Hepatocyte (in vitro differentiated cells): ENCODE results near the gene UNC5A.

Experiments
- CTCF ChIP-seq: fragments of 200-600 bp; sonication (generic); IDR thresholded peaks from 2 replicates; pipeline ENCODE4 v1.5.1; 2016; ENCODE audit warnings: antibody characterized with exemption, mild to moderate bottlenecking; ENCODE audit not compliant: poor library complexity
- EZH2phosphoT487 ChIP-seq: fragments of 200-600 bp; sonication (generic); IDR thresholded peaks from one replicate; pipeline ENCODE4 v1.6.1; 2018; ENCODE audit warnings: antibody characterized with exemption, mild to moderate bottlenecking, low read depth, moderate library complexity; ENCODE audit not compliant: unreplicated experiment, severe bottlenecking

DNA sequence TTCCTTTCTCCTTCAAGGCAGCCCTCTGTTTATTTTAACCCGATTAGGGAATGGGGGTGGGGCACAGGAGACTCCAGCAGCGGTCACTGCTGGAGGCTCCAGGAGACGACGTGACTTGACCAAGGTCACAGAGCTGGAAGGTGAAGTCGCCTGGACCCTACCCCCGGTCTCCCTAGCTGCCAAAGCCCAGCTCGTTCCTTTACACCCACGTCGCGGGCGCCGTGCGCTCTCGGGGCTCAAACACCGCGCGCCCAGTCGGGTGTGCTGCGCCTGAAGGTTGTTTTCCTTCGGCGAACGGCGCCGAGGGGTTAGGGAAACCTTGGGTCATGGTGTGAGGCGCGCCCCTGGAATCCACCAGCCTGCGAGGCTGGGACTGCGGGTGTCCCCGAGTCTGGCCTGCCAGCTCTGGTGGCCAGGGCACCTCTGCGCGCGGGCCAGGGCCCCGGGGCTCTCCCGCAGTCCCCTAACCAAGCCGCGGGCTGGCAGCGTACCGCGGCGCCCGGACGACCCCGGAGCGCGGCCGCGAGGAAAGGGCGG lies 747 bp upstream of the UNC5A start:
- TF ChIP-seq CTCF, result no peak
- TF ChIP-seq EZH2phosphoT487, result no peak
